VCaP (cell line): Measurements from ENCODE around the gene KCND2.

Source experiments
- H3K27ac ChIP-seq: fragments of 450-650 bp; 2 replicates; pipeline ENCODE4 v1.5.1; 2017
- CTCF ChIP-seq: fragments of 450-650 bp; conservative IDR thresholded peaks from 2 replicates; pipeline ENCODE4 v1.5.1; 2017; ENCODE audit warnings: mild to moderate bottlenecking, moderate library complexity

KCND2 gene

GRCh38 chr7:120792861-120793130 lies 519.8 kb downstream of the KCND2 start:
- TF ChIP-seq CTCF: no peak
- H3K27ac ChIP-seq: no peak overlapping the region

GRCh38 chr7:120793213-120793936 lies 520.4 kb downstream of the KCND2 start:
- no peak for TF ChIP-seq CTCF
- H3K27ac ChIP-seq: no peak overlapping the region

GRCh38 chr7:120794106-120794729 lies 521.2 kb downstream of the KCND2 start:
- no peak overlapping the region for H3K27ac ChIP-seq
- no peak for TF ChIP-seq CTCF

- no peak for TF ChIP-seq CTCF
- no peak overlapping the region for H3K27ac ChIP-seq
Observed at GRCh38 chr7:120797026-120797645, 524.2 kb downstream of the KCND2 start.

DNA sequence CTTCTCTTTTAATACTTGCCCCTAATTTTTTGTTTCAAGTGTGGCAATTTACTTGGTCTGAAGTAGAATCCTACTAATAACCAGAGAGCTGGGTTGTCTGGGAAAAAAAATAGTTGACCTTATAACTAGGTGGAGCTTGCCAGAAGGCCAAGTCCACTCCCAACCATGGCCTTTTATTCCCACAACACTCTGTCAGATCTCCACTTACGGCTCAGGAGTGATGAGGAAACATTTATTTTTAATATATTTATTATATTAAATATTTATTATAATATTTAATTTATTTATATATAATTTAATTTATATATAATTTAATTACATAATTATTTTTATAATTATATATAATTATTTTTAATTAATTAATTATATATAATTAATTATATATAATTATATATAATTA lies 526.2 kb downstream of the KCND2 start:
- H3K27ac ChIP-seq: no peak overlapping the region
- TF ChIP-seq CTCF: no peak
